ENCODE data around the gene TMEM203.

DNA sequence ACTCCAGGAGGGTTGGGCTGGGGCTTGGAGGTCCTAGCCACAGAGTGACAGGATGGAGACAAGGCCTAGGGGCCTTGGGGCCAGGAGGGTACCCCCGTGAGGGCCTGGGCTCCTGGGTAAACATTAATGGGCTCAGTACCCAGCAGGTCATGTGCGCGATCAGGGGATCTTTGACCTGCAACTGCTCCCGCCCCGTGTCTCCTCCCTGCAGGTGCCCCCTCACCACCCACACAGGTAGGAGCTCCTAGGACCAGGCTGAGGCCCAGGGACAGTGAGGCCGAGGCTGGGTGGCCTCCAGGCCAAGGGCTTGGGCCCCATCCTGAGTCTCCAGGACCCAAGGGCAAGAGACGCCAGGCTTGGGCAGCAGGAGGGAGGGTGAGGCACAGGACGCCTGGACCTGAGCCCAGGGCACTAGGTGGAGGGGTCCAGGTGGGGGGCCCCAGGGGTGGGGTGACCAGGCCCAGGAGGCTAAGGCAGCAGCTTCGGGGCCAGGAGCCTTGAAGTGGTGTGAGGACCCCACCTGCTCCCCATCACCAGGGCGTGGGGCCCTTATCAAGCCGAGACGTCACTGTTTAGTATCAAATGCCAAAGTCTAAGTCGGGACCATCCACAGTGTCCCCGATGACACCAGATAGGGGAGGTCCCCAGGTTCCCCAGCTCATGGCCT is 25.4 kb upstream of the TMEM203 start, which contains the start of gene SLC34A3:
- TF ChIP-seq POLR2A (IDR thresholded peaks at IDR 0.05) (no peak), EP300 (IDR thresholded peaks at IDR 0.05) (no peak)
- TF ChIP-seq, protein P1, sequence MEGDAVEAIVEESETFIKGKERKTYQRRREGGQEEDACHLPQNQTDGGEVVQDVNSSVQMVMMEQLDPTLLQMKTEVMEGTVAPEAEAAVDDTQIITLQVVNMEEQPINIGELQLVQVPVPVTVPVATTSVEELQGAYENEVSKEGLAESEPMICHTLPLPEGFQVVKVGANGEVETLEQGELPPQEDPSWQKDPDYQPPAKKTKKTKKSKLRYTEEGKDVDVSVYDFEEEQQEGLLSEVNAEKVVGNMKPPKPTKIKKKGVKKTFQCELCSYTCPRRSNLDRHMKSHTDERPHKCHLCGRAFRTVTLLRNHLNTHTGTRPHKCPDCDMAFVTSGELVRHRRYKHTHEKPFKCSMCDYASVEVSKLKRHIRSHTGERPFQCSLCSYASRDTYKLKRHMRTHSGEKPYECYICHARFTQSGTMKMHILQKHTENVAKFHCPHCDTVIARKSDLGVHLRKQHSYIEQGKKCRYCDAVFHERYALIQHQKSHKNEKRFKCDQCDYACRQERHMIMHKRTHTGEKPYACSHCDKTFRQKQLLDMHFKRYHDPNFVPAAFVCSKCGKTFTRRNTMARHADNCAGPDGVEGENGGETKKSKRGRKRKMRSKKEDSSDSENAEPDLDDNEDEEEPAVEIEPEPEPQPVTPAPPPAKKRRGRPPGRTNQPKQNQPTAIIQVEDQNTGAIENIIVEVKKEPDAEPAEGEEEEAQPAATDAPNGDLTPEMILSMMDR (IDR thresholded peaks at IDR 0.05): no peak

Data from ovary (tissue), 3 donors.